ENCODE data around the gene SEMA3G. TPM values are rescaled to one million over a fixed set of nuclear protein-coding genes. Genes with fewer than 3 reads are reported as not detected.

Gene SEMA3G
- 10.4 TPM for total RNA-seq
- long read RNA-seq, full-length matches to known transcripts = 1 of 48 reads
- long read RNA-seq, partial matches to known transcripts = 37 of 48 reads
- long read RNA-seq, other reads (novel, unspliced or antisense) = 10 of 48 reads

- intact Hi-C loops (cut with DNase I) = no loop called here
- ATAC-seq (ENCODE audit: poor library complexity) (peak; percentile 60), DNase-seq (peak; percentile 88)
Measured at GRCh38 chr3:52444860-52445793, at the start of gene SEMA3G. Gene SEMA3G, minus strand, starts transcription at chr3:52445103. Its CDS starts 76 bp downstream, at chr3:52445027.

- DNase-seq (no peak), ATAC-seq (ENCODE audit: poor library complexity) (no peak)
- intact Hi-C loops (cut with DNase I) = no loop called here
Measured at GRCh38 chr3:52494445-52494844, 49.5 kb upstream of the SEMA3G start.

DNA sequence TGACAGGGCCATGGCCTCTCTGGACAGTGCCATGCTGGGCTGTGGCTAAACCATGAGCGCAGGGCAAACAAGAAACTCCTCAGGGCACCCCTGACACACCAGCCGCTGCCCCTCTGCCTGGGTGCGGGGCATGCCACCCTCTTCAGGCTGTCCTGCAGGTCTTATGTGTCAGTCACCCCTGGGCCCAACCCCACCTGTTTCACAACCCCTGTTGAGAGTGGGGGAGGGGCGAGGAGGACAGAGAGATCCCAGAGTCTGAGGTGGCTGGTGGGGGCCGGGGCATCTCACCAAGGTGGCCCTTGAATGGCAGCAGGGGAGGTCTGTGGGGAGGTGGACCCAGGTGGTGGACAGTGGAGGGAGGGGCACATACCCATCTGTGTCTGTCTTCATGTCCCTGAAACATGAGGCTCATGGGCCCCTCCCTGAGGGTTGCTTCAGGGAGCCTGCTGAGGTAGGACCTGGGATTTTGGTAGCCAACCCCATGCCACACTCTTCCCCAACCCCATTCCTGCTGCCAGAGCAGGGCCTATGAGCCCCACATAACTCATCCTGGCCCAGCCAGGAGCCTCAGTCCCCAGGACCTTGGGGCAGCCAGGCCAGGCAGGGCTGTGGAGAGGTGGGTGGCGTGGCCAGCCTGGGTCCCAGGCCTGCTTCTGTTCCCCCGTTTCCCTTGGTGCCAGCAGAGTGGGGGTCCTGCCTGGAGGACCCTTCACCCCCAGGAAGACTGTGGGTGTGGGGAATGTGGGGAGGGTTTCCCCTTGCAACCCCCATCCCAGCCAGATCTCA, 48.5 kb upstream of the SEMA3G start:
- DNase-seq = no peak
- no peak for ATAC-seq (ENCODE audit: poor library complexity)
- intact Hi-C loops (cut with DNase I) = no loop called here

GRCh38 chr3:52492059-52492458, 47.2 kb upstream of the SEMA3G start:
- DNase-seq (no peak), ATAC-seq (ENCODE audit: poor library complexity) (no peak)
- intact Hi-C loops (cut with DNase I) = no loop called here

GRCh38 chr3:52490939-52491526, 46.1 kb upstream of the SEMA3G start:
- intact Hi-C loops (cut with DNase I) = no loop called here
- ATAC-seq (ENCODE audit: poor library complexity) (peak; percentile 17), DNase-seq (peak; percentile 71)

GRCh38 chr3:52490035-52490938, 45.4 kb upstream of the SEMA3G start:
- intact Hi-C loops (cut with DNase I) = no loop called here
- DNase-seq (no peak), ATAC-seq (ENCODE audit: poor library complexity) (no peak)

GRCh38 chr3:52489453-52489852, 44.5 kb upstream of the SEMA3G start:
- ATAC-seq (ENCODE audit: poor library complexity) (peak; percentile 30), DNase-seq (no peak)
- intact Hi-C loops (cut with DNase I) = no loop called here

DNA sequence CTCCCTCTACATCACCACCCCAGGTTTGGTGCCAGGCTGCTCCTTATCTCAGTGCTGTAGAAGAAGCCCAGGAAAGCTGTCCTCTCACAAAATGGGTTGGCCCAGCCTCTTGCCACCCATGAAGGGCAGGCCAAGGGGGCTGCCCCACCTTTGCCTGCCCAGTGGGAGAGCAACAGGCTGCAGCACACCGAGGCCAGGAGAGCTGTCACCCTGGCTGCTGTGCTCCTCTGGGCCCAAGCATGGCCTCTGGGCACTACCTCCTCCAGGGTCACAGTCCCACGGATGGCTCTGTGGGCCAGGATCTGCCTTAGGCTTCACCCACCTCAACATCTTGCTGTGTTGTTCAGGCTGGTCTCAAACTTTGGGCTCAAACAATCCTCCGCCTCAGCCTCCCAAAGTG, 43.8 kb upstream of the SEMA3G start:
- intact Hi-C loops (cut with DNase I) = no loop called here
- ATAC-seq (ENCODE audit: poor library complexity) (no peak), DNase-seq (no peak)

DNA sequence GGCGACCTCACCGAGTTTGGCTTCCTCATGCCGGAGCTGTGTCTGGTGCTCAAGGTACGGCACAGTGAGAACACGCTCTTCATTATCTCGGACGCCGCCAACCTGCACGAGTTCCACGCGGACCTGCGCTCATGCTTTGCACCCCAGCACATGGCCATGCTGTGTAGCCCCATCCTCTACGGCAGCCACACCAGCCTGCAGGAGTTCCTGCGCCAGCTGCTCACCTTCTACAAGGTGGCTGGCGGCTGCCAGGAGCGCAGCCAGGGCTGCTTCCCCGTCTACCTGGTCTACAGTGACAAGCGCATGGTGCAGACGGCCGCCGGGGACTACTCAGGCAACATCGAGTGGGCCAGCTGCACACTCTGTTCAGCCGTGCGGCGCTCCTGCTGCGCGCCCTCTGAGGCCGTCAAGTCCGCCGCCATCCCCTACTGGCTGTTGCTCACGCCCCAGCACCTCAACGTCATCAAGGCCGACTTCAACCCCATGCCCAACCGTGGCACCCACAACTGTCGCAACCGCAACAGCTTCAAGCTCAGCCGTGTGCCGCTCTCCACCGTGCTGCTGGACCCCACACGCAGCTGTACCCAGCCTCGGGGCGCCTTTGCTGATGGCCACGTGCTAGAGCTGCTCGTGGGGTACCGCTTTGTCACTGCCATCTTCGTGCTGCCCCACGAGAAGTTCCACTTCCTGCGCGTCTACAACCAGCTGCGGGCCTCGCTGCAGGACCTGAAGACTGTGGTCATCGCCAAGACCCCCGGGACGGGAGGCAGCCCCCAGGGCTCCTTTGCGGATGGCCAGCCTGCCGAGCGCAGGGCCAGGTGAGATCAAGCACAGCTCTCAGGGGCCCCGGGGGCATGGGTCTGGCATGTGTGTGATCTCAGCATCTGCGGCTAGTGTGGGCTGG, 43.1 kb upstream of the SEMA3G start:
- intact Hi-C loops (cut with DNase I) = no loop called here
- no peak for ATAC-seq (ENCODE audit: poor library complexity)
- DNase-seq = no peak

GRCh38 chr3:52487050-52487787, 42.3 kb upstream of the SEMA3G start:
- DNase-seq (no peak), ATAC-seq (ENCODE audit: poor library complexity) (no peak)
- intact Hi-C loops (cut with DNase I) = no loop called here

DNA sequence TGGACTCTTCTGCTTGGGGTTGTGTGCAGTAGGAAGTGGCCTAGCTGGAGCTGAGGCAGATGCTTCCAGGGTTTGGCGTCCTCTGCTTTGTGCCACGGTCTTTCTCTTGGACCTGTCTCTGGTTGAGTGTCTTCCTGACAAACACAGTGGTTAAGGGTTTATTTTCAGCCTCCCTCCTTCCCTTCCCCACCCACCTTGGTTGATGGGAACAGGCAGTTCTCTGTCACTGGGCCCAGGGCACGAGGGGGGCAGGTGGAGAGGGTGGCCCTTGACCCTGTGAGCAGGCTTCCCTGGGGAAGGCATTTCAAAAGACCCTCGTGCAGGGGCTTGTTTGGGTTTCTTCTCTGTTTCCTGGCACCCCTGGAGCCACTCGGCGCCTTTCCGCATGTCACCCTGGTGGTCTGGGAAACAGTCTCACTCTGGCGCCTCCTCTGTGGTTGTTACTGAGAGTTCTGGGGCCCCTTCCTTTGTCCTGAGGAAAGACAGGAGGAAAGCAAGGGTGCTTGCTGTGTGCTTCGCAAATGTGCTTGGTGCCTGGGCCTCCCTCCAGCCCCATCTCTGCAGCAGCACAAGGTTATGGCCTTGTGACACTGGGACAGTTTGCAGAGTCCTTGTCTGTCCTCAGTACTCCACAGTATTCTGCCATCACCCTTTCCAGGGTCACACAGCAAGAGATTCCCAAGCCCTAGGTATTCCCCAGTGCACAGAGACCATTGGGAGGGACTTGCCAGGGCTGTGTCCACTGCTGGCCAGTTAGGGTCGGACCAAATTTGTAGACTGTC, 40.0 kb upstream of the SEMA3G start:
- ATAC-seq (ENCODE audit: poor library complexity) = peak; percentile 52

GRCh38 chr3:52483577-52484381, 38.9 kb upstream of the SEMA3G start:
- intact Hi-C loops (cut with DNase I) = loop anchor here (5.0 kb wide), 1 partner anchor 54 kb away; the partner anchor contains the start of gene UQCC5
- DNase-seq (no peak), ATAC-seq (ENCODE audit: poor library complexity) (peak; percentile 57)

More for the DNA sequence above, 40.0 kb upstream of the SEMA3G start:
- DNase-seq = no peak
- intact Hi-C loops (cut with DNase I) = loop anchor here (5.0 kb wide), 1 partner anchor 52 kb away; the partner anchor contains the start of gene UQCC5

DNA sequence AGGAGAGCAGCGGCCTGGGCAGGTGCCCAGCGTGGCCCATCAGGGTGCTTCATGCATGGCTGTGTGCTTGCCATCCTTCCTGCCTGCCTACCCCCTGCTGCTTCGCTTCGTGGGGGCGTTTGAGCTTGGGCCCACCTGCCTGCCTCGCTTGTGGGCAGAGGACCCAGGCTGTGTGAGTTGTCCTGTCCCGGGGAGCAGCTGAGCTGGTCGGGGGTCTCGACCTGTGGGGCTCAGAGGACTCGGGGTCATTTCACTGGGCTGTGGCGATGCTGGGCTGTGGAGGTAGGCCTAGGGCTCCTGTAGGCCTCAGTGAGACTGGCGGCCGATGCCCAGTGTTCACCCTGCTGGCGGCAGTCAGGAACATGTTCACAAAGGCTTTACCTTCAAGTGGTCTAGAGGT, 38.2 kb upstream of the SEMA3G start:
- DNase-seq (no peak), ATAC-seq (ENCODE audit: poor library complexity) (peak; percentile 3)
- intact Hi-C loops (cut with DNase I) = loop anchor here (5.0 kb wide), 1 partner anchor 54 kb away; the partner anchor contains the start of gene UQCC5

DNA sequence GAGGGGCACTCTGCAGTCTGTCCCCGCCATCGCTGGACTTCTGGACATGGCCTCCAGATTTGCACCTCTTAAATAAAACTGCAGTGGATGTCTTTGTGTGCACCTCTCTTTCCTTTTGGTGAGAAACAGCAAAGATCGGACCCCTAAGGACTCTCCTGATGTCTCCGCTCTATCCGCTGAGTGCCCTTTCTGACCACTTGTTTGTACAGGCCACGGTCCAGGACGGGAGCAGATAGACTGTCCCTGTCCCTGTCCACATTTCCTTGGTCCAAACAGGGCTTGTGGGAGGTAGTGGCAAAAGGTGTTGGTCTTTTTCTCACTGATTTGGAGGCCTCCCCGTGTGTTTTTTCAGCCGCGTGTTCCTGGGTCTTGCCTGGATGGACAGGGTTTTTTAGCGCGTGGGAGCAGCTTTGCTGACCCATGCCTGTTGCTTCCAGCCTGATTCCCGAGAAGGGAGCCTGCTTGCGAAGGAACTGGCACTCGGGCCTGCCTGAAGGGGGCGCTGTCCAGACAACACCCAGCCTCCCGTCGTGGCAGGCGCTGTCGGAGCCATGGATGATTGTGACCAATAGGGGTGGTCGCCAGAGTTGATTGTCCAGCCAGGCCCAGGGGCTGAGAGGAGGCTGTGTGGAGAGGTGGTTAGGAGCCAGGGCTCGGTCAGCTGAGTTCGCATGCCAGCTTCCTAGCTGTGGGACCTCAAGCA, 37.1 kb upstream of the SEMA3G start:
- no peak for DNase-seq
- no peak for ATAC-seq (ENCODE audit: poor library complexity)
- intact Hi-C loops (cut with DNase I) = loop anchor here (5.0 kb wide), 1 partner anchor 55 kb away; the partner anchor contains the start of gene UQCC5
